WTC11 (cell line): Measurements from ENCODE around the gene PDE8A. TPM values are rescaled to one million over a fixed set of nuclear protein-coding genes. Genes with fewer than 3 reads are reported as not detected.

Experiments used
- ATAC-seq: fragments of 200-7000 bp; cut with Tn5 transposase; 2 replicates; pipeline ENCODE4 v1.10.0; 2021; ENCODE audit warnings: mild to moderate bottlenecking, moderate library complexity
- CTCF ChIA-PET: fragments of 300-600 bp; sonication (Branson Sonifier 250); formaldehyde crosslinking; loops from one replicate; lab custom pipeline; 2021; ENCODE audit warnings: antibody characterized with exemption; lab: Charles Lee
- POLR2A ChIA-PET: fragments of 350-600 bp; sonication (Branson Sonifier 250); formaldehyde crosslinking; loops from one replicate; lab custom pipeline; 2021; ENCODE audit warnings: antibody characterized with exemption; lab: Charles Lee
- DNase-seq: peaks from one replicate; pipeline ENCODE4 v3.0.0; 2021; ENCODE audit warnings: low spot score
- H3K27ac Mint-ChIP-seq: 2 replicates; pipeline ENCODE4 v1.8.0; 2021; ENCODE audit warnings: mixed read lengths
- H3K27me3 Mint-ChIP-seq: 2 replicates; pipeline ENCODE4 v1.8.0; 2021; ENCODE audit warnings: low read depth, mild to moderate bottlenecking, moderate library complexity, mixed read lengths
- H3K36me3 Mint-ChIP-seq: 2 replicates; pipeline ENCODE4 v1.8.0; 2021; ENCODE audit warnings: mixed read lengths
- H3K4me1 Mint-ChIP-seq: 2 replicates; pipeline ENCODE4 v1.8.0; 2022; ENCODE audit warnings: mixed read lengths
- H3K4me3 Mint-ChIP-seq: 2 replicates; pipeline ENCODE4 v1.8.0; 2021; ENCODE audit warnings: mild to moderate bottlenecking, moderate library complexity, mixed read lengths
- H3K9me3 Mint-ChIP-seq: 2 replicates; pipeline ENCODE4 v1.8.0; 2021; ENCODE audit warnings: mixed read lengths
- CREM ChIP-seq: sonication (generic); formaldehyde crosslinking; IDR thresholded peaks from 2 replicates; pipeline ENCODE4 v1.8.1; 2022; ENCODE audit warnings: mild to moderate bottlenecking, missing genetic modification reagents, moderate library complexity
- FOXJ3 ChIP-seq: sonication (generic); formaldehyde crosslinking; IDR thresholded peaks from 2 replicates; pipeline ENCODE4 v1.9.0; 2021; ENCODE audit warnings: missing genetic modification reagents, mild to moderate bottlenecking, borderline replicate concordance
- MYBL2 ChIP-seq: sonication (generic); formaldehyde crosslinking; IDR thresholded peaks from 2 replicates; pipeline ENCODE4 v1.8.1; 2023; ENCODE audit warnings: mild to moderate bottlenecking, moderate library complexity, missing genetic modification reagents
- OVOL2 ChIP-seq: fragments of 250-450 bp; sonication (Bioruptor Pico); IDR thresholded peaks from 2 replicates; pipeline ENCODE4 v1.9.0; 2021; ENCODE audit warnings: mild to moderate bottlenecking, borderline replicate concordance
- SOX15 ChIP-seq: fragments of 250-450 bp; sonication (Bioruptor Pico); IDR thresholded peaks from 2 replicates; pipeline ENCODE4 v1.9.0; 2021; ENCODE audit warnings: mild to moderate bottlenecking
- TCF7 ChIP-seq: sonication (generic); formaldehyde crosslinking; IDR thresholded peaks from 2 replicates; pipeline ENCODE4 v1.8.0; 2022; ENCODE audit warnings: mild to moderate bottlenecking, low read depth, missing genetic modification reagents, moderate library complexity
- ZNF317 ChIP-seq: sonication (generic); formaldehyde crosslinking; IDR thresholded peaks from 2 replicates; pipeline ENCODE4 v1.8.1; 2023; ENCODE audit warnings: low read depth, mild to moderate bottlenecking, moderate library complexity, missing genetic modification reagents, borderline replicate concordance
- total RNA-seq: library from RNA; stranded (reverse); gene quantifications from 3 replicates; pipeline ENCODE4 v1.2.3, GENCODE V29; 2021
- TF ChIP-seq, protein P1 (sequence below): sonication (generic); formaldehyde crosslinking; conservative IDR thresholded peaks from 2 replicates; pipeline ENCODE4 v1.8.1; 2023; ENCODE audit warnings: mild to moderate bottlenecking, low read depth, missing genetic modification reagents, moderate library complexity
- TF ChIP-seq, protein P2 (sequence below): sonication (generic); formaldehyde crosslinking; IDR thresholded peaks from 2 replicates; pipeline ENCODE4 v1.8.1; 2023; ENCODE audit warnings: mild to moderate bottlenecking, missing genetic modification reagents, moderate library complexity
- TF ChIP-seq, protein P3 (sequence below): sonication (generic); formaldehyde crosslinking; conservative IDR thresholded peaks from 2 replicates; pipeline ENCODE4 v1.8.1; 2022; ENCODE audit warnings: mild to moderate bottlenecking, missing genetic modification reagents
- TF ChIP-seq, protein P4 (sequence below): sonication (generic); formaldehyde crosslinking; IDR thresholded peaks from 2 replicates; pipeline ENCODE4 v1.8.1; 2023; ENCODE audit warnings: mild to moderate bottlenecking, missing genetic modification reagents, moderate library complexity
- TF ChIP-seq, protein P5 (sequence below): sonication (generic); formaldehyde crosslinking; IDR thresholded peaks from 2 replicates; pipeline ENCODE4 v1.8.1; 2022; ENCODE audit warnings: missing genetic modification reagents, borderline replicate concordance
- TF ChIP-seq, protein P6 (sequence below): sonication (generic); formaldehyde crosslinking; IDR thresholded peaks from 2 replicates; pipeline ENCODE4 v1.8.1; 2022; ENCODE audit warnings: mild to moderate bottlenecking, missing genetic modification reagents, moderate library complexity, borderline replicate concordance
- TF ChIP-seq, protein P7 (sequence below): fragments of 250-450 bp; sonication (Bioruptor Pico); IDR thresholded peaks from 2 replicates; pipeline ENCODE4 v1.9.0; 2021; ENCODE audit warnings: mild to moderate bottlenecking, borderline replicate concordance
- TF ChIP-seq, protein P8 (sequence below): sonication (generic); formaldehyde crosslinking; IDR thresholded peaks from 2 replicates; pipeline ENCODE4 v1.8.0; 2023; ENCODE audit warnings: missing genetic modification reagents, mild to moderate bottlenecking, borderline replicate concordance
- TF ChIP-seq, protein P9 (sequence below): fragments of 250-450 bp; sonication (Bioruptor Pico); IDR thresholded peaks from 2 replicates; pipeline ENCODE4 v1.9.0; 2021; ENCODE audit warnings: mild to moderate bottlenecking

PDE8A gene
- total RNA-seq, 1 experiment from 2014 or later = 13.9 TPM

DNA sequence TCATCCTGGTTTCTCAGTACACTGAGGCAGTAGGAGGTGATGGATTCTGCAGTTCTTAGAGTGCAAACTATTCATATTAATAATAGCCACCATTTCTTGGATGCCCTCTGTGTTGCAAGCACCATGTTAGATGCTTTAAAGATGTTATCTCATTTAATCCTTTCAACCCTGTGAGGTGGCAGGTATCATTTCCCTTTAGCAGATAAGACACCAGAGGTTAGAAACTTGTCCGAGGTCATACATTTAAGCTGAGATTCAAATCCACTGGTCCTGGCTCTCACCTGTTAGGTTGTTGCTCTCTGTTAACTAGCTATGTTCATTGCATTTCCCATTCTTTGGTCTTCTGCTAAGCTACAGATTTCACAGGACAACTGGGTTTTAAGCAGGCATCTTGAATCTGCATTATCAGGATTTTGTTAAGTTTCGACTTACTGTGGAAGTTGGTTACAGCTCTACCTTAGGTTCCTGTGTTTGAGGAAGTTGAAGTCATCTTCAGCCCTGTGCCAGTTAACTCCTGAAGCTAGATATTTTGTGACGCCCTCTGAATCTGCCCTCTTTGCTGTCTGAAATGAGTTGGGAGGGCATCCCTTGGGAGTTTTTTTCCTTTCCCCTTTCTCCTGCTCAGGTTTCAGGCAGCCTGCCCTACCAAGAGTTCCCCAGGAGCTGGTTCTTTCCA, 6.4 kb downstream of the PDE8A start (continued):
- TF ChIP-seq, protein P1, sequence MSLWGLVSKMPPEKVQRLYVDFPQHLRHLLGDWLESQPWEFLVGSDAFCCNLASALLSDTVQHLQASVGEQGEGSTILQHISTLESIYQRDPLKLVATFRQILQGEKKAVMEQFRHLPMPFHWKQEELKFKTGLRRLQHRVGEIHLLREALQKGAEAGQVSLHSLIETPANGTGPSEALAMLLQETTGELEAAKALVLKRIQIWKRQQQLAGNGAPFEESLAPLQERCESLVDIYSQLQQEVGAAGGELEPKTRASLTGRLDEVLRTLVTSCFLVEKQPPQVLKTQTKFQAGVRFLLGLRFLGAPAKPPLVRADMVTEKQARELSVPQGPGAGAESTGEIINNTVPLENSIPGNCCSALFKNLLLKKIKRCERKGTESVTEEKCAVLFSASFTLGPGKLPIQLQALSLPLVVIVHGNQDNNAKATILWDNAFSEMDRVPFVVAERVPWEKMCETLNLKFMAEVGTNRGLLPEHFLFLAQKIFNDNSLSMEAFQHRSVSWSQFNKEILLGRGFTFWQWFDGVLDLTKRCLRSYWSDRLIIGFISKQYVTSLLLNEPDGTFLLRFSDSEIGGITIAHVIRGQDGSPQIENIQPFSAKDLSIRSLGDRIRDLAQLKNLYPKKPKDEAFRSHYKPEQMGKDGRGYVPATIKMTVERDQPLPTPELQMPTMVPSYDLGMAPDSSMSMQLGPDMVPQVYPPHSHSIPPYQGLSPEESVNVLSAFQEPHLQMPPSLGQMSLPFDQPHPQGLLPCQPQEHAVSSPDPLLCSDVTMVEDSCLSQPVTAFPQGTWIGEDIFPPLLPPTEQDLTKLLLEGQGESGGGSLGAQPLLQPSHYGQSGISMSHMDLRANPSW (CRISPR knock-in tag) = no peak
- no peak for TF ChIP-seq CREM

DNA sequence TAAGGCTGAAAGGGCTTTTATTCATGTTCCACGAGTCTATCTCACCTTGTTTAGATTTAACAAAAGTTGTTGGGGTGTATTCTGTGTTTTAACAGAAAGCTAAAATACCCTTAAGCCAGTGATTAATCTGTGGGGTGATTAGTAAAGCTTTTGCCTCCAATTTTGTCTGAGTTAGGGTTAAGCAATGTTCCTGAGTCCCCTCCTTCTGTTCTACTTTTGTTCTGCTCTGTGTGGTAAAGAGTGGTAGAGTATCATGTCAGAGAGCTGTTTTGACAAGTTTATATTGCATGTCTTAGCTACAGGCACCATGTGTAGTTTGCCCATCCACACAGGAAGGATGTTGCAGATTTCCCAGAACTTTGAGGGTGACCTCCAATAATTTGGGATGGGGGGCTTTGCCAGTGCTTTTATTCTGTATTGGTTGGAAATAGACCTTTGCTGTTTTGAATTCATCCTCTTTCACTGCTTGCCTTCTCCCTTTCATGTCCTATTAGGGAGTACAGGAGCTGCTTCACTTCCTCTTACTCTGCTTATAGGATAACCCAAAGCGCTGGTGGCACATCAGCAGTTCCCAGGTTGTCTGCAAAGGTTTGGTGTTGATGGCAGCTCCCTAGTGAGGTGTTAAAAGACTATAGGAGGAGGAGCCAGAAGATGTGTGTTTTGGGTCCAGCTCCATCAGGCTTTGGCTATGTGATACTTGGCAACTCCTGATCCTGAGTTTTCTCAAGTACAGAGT, 7.4 kb downstream of the PDE8A start:
- CTCF ChIA-PET = interaction anchor here (0.5 to 2.2 kb wide), 2 partner anchors 36 to 55 kb away, joined by 4 to 9 read pairs; no protein-coding TSS in a partner anchor
- Mint-ChIP-seq H3K4me3 (no peak overlapping the region), H3K9me3 (no peaks in the 10 kb centered on the region), H3K36me3 (no peaks in the 10 kb centered on the region), H3K4me1 (peaks cover 24% of the 10 kb centered on the region), H3K27me3 (peaks cover 8% of the 10 kb centered on the region), H3K27ac (no peak overlapping the region)
- POLR2A ChIA-PET = no interaction called here
- DNase-seq = no peak
- no peak for ATAC-seq
- TF ChIP-seq, protein P2, sequence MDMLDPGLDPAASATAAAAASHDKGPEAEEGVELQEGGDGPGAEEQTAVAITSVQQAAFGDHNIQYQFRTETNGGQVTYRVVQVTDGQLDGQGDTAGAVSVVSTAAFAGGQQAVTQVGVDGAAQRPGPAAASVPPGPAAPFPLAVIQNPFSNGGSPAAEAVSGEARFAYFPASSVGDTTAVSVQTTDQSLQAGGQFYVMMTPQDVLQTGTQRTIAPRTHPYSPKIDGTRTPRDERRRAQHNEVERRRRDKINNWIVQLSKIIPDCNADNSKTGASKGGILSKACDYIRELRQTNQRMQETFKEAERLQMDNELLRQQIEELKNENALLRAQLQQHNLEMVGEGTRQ (CRISPR knock-in tag) = no peak
- TF ChIP-seq ZNF317 (CRISPR knock-in tag) = no peak
- no peak for TF ChIP-seq SOX15 (CRISPR knock-in tag)
- TF ChIP-seq, protein P3, sequence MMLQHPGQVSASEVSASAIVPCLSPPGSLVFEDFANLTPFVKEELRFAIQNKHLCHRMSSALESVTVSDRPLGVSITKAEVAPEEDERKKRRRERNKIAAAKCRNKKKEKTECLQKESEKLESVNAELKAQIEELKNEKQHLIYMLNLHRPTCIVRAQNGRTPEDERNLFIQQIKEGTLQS = no peak
- TF ChIP-seq, protein P4, sequence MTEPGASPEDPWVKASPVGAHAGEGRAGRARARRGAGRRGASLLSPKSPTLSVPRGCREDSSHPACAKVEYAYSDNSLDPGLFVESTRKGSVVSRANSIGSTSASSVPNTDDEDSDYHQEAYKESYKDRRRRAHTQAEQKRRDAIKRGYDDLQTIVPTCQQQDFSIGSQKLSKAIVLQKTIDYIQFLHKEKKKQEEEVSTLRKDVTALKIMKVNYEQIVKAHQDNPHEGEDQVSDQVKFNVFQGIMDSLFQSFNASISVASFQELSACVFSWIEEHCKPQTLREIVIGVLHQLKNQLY = no peak
- TF ChIP-seq, protein P5, sequence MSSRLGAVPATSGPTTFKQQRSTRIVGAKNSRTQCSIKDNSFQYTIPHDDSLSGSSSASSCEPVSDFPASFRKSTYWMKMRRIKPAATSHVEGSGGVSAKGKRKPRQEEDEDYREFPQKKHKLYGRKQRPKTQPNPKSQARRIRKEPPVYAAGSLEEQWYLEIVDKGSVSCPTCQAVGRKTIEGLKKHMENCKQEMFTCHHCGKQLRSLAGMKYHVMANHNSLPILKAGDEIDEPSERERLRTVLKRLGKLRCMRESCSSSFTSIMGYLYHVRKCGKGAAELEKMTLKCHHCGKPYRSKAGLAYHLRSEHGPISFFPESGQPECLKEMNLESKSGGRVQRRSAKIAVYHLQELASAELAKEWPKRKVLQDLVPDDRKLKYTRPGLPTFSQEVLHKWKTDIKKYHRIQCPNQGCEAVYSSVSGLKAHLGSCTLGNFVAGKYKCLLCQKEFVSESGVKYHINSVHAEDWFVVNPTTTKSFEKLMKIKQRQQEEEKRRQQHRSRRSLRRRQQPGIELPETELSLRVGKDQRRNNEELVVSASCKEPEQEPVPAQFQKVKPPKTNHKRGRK (CRISPR knock-in tag) = no peak
- no peak for TF ChIP-seq FOXJ3 (CRISPR knock-in tag)
- TF ChIP-seq, protein P6, sequence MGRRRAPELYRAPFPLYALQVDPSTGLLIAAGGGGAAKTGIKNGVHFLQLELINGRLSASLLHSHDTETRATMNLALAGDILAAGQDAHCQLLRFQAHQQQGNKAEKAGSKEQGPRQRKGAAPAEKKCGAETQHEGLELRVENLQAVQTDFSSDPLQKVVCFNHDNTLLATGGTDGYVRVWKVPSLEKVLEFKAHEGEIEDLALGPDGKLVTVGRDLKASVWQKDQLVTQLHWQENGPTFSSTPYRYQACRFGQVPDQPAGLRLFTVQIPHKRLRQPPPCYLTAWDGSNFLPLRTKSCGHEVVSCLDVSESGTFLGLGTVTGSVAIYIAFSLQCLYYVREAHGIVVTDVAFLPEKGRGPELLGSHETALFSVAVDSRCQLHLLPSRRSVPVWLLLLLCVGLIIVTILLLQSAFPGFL (CRISPR knock-in tag) = no peak
- no peak for TF ChIP-seq OVOL2 (CRISPR knock-in tag)
- TF ChIP-seq, protein P7, sequence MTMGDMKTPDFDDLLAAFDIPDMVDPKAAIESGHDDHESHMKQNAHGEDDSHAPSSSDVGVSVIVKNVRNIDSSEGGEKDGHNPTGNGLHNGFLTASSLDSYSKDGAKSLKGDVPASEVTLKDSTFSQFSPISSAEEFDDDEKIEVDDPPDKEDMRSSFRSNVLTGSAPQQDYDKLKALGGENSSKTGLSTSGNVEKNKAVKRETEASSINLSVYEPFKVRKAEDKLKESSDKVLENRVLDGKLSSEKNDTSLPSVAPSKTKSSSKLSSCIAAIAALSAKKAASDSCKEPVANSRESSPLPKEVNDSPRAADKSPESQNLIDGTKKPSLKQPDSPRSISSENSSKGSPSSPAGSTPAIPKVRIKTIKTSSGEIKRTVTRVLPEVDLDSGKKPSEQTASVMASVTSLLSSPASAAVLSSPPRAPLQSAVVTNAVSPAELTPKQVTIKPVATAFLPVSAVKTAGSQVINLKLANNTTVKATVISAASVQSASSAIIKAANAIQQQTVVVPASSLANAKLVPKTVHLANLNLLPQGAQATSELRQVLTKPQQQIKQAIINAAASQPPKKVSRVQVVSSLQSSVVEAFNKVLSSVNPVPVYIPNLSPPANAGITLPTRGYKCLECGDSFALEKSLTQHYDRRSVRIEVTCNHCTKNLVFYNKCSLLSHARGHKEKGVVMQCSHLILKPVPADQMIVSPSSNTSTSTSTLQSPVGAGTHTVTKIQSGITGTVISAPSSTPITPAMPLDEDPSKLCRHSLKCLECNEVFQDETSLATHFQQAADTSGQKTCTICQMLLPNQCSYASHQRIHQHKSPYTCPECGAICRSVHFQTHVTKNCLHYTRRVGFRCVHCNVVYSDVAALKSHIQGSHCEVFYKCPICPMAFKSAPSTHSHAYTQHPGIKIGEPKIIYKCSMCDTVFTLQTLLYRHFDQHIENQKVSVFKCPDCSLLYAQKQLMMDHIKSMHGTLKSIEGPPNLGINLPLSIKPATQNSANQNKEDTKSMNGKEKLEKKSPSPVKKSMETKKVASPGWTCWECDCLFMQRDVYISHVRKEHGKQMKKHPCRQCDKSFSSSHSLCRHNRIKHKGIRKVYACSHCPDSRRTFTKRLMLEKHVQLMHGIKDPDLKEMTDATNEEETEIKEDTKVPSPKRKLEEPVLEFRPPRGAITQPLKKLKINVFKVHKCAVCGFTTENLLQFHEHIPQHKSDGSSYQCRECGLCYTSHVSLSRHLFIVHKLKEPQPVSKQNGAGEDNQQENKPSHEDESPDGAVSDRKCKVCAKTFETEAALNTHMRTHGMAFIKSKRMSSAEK (CRISPR knock-in tag) = no peak
- TF ChIP-seq MYBL2 (CRISPR knock-in tag) = no peak
- TF ChIP-seq TCF7 = no peak
- TF ChIP-seq, protein P8, sequence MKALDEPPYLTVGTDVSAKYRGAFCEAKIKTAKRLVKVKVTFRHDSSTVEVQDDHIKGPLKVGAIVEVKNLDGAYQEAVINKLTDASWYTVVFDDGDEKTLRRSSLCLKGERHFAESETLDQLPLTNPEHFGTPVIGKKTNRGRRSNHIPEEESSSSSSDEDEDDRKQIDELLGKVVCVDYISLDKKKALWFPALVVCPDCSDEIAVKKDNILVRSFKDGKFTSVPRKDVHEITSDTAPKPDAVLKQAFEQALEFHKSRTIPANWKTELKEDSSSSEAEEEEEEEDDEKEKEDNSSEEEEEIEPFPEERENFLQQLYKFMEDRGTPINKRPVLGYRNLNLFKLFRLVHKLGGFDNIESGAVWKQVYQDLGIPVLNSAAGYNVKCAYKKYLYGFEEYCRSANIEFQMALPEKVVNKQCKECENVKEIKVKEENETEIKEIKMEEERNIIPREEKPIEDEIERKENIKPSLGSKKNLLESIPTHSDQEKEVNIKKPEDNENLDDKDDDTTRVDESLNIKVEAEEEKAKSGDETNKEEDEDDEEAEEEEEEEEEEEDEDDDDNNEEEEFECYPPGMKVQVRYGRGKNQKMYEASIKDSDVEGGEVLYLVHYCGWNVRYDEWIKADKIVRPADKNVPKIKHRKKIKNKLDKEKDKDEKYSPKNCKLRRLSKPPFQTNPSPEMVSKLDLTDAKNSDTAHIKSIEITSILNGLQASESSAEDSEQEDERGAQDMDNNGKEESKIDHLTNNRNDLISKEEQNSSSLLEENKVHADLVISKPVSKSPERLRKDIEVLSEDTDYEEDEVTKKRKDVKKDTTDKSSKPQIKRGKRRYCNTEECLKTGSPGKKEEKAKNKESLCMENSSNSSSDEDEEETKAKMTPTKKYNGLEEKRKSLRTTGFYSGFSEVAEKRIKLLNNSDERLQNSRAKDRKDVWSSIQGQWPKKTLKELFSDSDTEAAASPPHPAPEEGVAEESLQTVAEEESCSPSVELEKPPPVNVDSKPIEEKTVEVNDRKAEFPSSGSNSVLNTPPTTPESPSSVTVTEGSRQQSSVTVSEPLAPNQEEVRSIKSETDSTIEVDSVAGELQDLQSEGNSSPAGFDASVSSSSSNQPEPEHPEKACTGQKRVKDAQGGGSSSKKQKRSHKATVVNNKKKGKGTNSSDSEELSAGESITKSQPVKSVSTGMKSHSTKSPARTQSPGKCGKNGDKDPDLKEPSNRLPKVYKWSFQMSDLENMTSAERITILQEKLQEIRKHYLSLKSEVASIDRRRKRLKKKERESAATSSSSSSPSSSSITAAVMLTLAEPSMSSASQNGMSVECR = no peak
- TF ChIP-seq, protein P9, sequence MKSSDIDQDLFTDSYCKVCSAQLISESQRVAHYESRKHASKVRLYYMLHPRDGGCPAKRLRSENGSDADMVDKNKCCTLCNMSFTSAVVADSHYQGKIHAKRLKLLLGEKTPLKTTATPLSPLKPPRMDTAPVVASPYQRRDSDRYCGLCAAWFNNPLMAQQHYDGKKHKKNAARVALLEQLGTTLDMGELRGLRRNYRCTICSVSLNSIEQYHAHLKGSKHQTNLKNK = no peak
